HG02840 (cell line): ENCODE data around the gene CTF1.
"Not testable (repeated sequence)": the region's sequence is repeated elsewhere in the genome, so short reads cannot be mapped to it uniquely, and the experiment has no call there.

Source experiments
- ATAC-seq: cut with Tn5 transposase; IDR thresholded peaks from one replicate; pipeline ENCODE4 v1.9.1; 2021; ENCODE audit warnings: mild to moderate bottlenecking, moderate library complexity, moderate number of reproducible peaks; ENCODE audit not compliant: unreplicated experiment, low FRiP score

Gene CTF1

GRCh38 chr16:30886145-30886544, 10.3 kb upstream of the CTF1 start:
- no peak for ATAC-seq

DNA sequence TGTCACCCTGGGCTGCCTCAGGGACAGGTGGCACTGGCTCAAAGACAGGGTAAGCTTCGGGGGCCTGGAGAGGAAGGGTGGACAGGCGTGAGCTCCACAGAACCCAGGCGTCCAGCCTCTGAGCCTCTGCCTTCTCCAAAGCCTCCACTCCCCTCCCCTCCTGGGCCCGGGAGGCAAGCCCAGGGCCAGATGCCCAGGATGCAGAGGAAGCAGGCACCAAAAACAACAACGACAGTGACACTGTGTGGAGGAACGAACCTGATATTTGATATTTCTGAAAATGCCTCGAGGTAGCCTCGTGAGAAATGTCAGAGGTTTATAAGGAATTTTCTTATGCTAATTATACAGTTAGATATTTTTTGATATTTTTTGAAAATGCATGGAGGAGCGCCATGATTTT, 8.5 kb upstream of the CTF1 start:
- ATAC-seq, result no peak

DNA sequence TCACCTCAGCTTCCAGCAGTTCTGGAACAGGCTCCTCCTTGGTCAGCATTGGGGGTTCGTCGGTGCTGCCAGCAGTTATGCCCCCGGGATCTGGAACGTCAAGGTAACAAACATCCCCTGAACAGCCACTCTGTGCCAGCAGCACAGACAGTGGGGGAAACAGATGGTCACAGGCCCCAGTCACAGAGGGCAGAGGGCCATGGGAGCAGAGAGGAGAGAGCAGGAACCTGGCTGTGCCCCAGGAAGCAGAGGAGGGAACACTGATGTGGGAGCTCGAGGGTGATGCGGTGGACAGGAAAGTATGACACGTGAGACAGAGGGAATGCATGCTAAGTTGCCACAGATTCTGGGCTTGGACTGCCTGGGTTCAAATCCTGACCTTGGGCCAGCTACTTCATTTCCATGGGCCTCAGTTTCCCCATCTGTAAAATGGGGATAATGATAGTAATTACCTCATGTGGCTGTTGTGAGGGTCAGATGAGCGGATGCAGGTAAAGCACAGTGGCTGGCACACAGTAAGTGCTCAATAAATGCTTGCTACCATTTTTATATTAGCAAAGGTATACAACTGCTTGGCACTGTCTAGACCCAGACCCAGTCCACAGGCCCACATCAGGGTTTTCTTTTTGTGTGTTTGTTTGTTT, 7.4 kb upstream of the CTF1 start:
- ATAC-seq, result no peak

GRCh38 chr16:30889721-30890120, 6.7 kb upstream of the CTF1 start:
- no peak for ATAC-seq

DNA sequence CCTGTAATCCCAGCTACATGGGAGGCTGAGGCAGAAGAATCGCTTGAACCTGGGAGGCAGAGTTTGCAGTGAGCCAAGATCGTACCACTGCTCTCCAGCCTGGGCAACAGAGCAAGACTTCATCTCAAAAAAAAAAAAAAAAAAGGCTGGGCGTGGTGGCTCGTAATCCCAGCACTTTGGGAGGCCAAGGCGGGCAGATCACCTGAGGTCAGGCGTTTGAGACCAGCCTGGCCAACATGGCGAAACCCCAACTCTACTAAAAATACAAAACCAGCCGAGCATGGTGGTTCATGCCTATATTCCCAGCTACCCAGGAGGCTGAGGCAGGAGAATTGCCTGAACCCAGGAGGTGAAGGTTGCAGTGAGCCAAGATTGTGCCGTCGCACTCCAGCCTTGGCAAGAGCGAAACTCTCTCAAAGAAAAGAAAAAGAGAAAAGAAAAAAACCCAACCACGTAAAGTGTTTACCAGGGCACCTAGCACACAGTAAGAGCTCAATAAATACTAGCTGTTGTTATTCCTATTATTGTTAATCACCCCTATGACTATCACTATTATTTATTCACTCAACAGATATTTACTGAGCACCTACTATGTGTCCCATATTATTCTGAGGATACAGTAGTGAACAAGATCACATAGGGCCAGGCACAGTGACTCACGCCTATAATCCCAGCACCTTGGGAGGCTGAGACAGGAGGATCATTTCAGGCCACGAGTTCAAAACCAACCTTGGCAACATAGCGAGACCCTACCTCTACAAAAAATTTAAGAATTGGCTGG, 5.2 kb upstream of the CTF1 start:
- not testable (repeated sequence) for ATAC-seq

DNA sequence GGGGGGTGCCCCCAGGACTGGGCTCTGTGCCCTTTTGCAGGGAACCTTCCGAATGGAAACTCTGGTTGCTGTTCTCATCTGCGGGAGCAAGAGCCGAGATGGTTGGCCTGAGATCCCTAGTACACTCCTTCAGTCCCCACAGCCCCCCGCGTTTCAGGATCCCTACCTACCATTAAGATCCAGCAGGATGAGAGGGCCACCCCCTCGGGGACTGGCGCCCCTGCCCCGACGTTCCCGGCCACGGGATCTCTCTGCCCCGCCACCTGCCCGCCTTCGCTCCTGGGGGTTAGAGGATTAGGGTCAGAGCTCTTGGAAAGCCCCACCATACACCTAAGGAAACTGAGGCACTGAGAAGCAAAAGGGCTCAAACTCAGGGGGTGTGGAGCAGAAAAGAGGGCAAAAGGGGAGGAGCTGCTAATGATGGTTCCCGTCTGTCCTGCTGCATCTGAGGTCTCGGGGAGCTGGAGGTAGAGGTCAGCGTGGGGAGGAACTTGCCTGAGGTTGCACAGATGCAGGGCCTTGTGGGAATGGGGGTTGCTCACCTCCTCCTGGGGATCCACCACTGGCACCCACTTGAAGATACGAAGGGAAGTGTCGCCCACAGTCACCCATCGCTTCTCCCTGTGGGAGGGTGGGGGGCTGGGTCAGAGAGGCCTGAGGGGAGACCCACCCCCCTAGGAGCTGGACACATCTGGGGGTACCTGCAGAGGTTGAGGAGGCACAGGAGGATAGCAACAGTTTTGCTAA, 3.6 kb upstream of the CTF1 start:
- ATAC-seq, result no peak

DNA sequence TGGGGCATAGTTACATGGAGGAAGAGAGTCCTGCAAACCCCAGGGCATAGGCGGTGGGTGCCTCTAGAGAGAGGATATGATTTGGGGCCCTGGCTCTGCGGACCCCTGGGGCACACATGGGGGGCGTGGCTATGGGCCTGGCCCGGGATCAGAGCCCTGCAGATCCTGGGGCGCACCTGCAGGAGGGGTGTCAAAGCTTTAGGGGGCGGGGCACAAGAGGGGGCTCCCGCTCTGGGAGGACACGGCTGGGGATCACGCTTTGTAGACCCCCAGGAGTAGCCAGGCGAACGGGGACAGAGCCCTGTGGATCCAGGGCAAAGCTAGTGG, 3.0 kb upstream of the CTF1 start:
- ATAC-seq, result no peak

- ATAC-seq, result peak; percentile 71
Observed at GRCh38 chr16:30893744-30894539, 2.5 kb upstream of the CTF1 start, which contains the start of gene BCL7C. Gene BCL7C (minus strand): TSS chr16:30894077. CDS start chr16:30893944, 133 bp downstream.

GRCh38 chr16:30894540-30895368, 1.7 kb upstream of the CTF1 start:
- no peak for ATAC-seq

- no peak for ATAC-seq
Observed at GRCh38 chr16:30895627-30896260, 670 bp upstream of the CTF1 start.

GRCh38 chr16:30896889-30897733, 697 bp downstream of the CTF1 start:
- ATAC-seq, result no peak

DNA sequence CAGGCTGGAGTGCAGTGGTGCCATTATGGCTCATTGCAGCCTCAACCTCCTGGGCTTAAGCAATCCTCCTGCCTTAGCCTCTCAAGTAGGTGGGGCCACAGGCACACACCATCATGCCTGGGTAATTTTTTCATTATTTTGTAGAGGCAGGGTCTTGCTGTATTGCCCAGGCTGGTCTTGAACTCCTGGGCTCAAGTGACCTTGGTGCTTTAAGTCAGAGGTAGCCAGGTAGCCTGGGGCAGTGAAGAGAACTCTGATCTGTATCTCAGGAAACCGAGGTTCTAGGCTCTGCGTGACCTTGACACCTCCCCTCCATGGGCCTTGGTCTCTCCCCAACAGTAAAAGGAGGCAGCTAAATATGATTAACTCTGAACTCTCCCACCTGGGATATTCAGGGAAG, 3.4 kb downstream of the CTF1 start:
- no peak for ATAC-seq

- no peak for ATAC-seq
Observed at GRCh38 chr16:30900588-30900987, 4.2 kb downstream of the CTF1 start.

DNA sequence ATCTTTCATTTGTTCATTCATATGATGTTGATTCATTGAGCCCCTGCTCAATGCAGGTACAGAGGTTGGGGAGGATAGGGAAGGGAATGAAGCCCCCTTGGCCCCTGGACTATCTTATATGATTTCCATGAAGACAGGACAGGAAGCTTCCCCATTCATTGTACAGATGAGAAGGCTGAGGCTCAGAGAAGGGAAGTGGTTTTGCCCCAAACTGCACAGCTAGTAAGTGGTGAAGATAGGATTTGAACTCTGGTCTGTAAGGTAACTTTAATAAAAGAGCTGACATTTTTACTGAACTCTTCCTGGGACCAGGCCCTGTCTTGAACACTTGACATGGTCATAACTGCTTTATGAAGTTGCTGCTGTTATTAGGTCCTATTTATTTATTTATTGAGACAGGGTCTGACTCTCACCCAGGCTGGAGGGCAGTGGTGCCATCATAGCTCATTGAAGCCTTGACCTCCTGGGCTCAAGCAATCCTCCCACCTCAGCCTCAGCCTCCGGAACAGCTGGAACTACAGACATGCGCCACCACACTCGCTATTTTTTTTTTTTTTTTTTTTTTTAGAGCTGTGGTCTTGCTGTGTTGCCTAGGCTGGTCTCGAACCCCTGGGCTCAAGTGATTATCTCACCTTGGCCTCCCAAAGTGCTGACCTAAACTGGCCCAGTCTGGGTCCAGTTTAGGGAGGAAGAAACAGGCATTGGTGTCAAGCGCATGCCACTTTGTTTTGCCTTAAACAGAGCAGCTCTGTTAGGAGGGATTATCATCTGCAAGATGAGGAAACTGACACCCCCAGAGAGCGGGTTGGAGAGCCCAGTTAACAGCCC, 5.0 kb downstream of the CTF1 start:
- no peak for ATAC-seq

DNA sequence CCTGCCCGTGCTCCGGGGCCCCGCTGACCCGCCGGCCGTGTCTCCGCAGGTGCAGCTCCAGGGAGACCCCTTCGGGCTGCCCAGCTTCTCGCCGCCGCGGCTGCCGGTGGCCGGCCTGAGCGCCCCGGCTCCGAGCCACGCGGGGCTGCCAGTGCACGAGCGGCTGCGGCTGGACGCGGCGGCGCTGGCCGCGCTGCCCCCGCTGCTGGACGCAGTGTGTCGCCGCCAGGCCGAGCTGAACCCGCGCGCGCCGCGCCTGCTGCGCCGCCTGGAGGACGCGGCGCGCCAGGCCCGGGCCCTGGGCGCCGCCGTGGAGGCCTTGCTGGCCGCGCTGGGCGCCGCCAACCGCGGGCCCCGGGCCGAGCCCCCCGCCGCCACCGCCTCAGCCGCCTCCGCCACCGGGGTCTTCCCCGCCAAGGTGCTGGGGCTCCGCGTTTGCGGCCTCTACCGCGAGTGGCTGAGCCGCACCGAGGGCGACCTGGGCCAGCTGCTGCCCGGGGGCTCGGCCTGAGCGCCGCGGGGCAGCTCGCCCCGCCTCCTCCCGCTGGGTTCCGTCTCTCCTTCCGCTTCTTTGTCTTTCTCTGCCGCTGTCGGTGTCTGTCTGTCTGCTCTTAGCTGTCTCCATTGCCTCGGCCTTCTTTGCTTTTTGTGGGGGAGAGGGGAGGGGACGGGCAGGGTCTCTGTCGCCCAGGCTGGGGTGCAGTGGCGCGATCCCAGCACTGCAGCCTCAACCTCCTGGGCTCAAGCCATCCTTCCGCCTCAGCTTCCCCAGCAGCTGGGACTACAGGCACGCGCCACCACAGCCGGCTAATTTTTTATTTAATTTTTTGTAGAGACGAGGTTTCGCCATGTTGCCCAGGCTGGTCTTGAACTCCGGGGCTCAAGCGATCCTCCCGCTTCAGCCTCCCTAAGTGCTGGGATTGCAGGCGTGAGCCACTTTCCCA, 5.9 kb downstream of the CTF1 start:
- ATAC-seq, result no peak

- ATAC-seq, result no peak
Observed at GRCh38 chr16:30903002-30903401, 6.6 kb downstream of the CTF1 start.

GRCh38 chr16:30903596-30903995, 7.2 kb downstream of the CTF1 start:
- no peak for ATAC-seq
